Mesenchymal stem cell (in vitro differentiated cells and primary cell): ENCODE measurements around the gene CCR3.

Experiments used
- DNase-seq: peaks from one replicate; pipeline ENCODE4 v3.0.0-alpha.2; 2013
- H2AFZ ChIP-seq: one replicate; pipeline ENCODE4 v1.6.1; 2013; ENCODE audit warnings: low read depth, mild to moderate bottlenecking, control low read depth, inconsistent platforms, low read length, moderate library complexity
- H2AK5ac ChIP-seq: 2 replicates; pipeline ENCODE4 v1.6.1; 2013; ENCODE audit warnings: low read length, moderate library complexity, mild to moderate bottlenecking, inconsistent platforms; ENCODE audit not compliant: severe bottlenecking
- H2BK120ac ChIP-seq: one replicate; pipeline ENCODE4 v1.6.1; 2013; ENCODE audit warnings: low read depth, mild to moderate bottlenecking, inconsistent platforms, low read length, moderate library complexity
- H2BK12ac ChIP-seq, 2 experiments: one replicate each; pipeline ENCODE4 v1.6.1; 2013; ENCODE audit warnings: inconsistent platforms in 2 of 2, low read length in 2 of 2, mild to moderate bottlenecking in 2 of 2, moderate library complexity in 2 of 2, control low read depth in 1 of 2
- H2BK15ac ChIP-seq: one replicate; pipeline ENCODE4 v1.6.1; 2013; ENCODE audit warnings: mild to moderate bottlenecking, low read depth, inconsistent platforms; ENCODE audit not compliant: poor library complexity, severe bottlenecking
- H2BK5ac ChIP-seq: 2 replicates; pipeline ENCODE4 v1.6.1; 2013; ENCODE audit warnings: low read depth, mild to moderate bottlenecking, low read length, control low read depth, inconsistent platforms; ENCODE audit not compliant: poor library complexity, severe bottlenecking
- H3K14ac ChIP-seq, 2 experiments: one replicate each; pipeline ENCODE4 v1.6.1; 2013; ENCODE audit warnings: inconsistent platforms in 2 of 2, low read length in 2 of 2, control low read depth in 1 of 2, mild to moderate bottlenecking in 1 of 2, moderate library complexity in 1 of 2
- H3K18ac ChIP-seq, 2 experiments: one replicate each; pipeline ENCODE4 v1.6.1; 2013; ENCODE audit warnings: inconsistent platforms in 2 of 2, low read length in 2 of 2, control low read depth in 1 of 2, low read depth in 1 of 2, mild to moderate bottlenecking in 1 of 2
- H3K23ac ChIP-seq, 2 experiments: one replicate each; pipeline ENCODE4 v1.6.1; 2013; ENCODE audit warnings: inconsistent platforms in 2 of 2, low read length in 2 of 2, mild to moderate bottlenecking in 2 of 2, moderate library complexity in 2 of 2, control low read depth in 1 of 2
- H3K27ac ChIP-seq: 2 replicates; pipeline ENCODE4 v1.5.1; 2013; ENCODE audit warnings: mild to moderate bottlenecking, moderate library complexity, low read length, control low read depth, inconsistent platforms; ENCODE audit not compliant: poor library complexity, severe bottlenecking
- H3K27me3 ChIP-seq, 2 experiments: 2 replicates each; pipeline versions ENCODE4 v1.6.1 to v1.7.0; 2013; ENCODE audit warnings: low read length in 2 of 2, mild to moderate bottlenecking in 2 of 2, moderate library complexity in 2 of 2, control low read depth in 1 of 2, inconsistent platforms in 1 of 2; ENCODE audit not compliant: control insufficient read depth in 1 of 2, insufficient read depth in 1 of 2
- H3K36me3 ChIP-seq, 2 experiments: 2 replicates each; pipeline versions ENCODE4 v1.6.1 to v1.7.0; 2013; ENCODE audit warnings: low read length in 2 of 2, control low read depth in 1 of 2, inconsistent platforms in 1 of 2, low read depth in 1 of 2, mild to moderate bottlenecking in 1 of 2; ENCODE audit not compliant: insufficient read depth in 2 of 2, control insufficient read depth in 1 of 2
- H3K4ac ChIP-seq, 2 experiments: one replicate each; pipeline ENCODE4 v1.6.1; 2013; ENCODE audit warnings: inconsistent platforms in 2 of 2, low read length in 2 of 2, mild to moderate bottlenecking in 2 of 2, moderate library complexity in 2 of 2, control low read depth in 1 of 2, low read depth in 1 of 2
- H3K4me1 ChIP-seq: 2 replicates; pipeline ENCODE4 v1.6.1; 2013; ENCODE audit warnings: low read depth, low read length, control low read depth; ENCODE audit not compliant: control insufficient read depth, insufficient read depth
- H3K4me2 ChIP-seq: 2 replicates; pipeline ENCODE4 v1.6.1; 2013; ENCODE audit warnings: low read length, mild to moderate bottlenecking, inconsistent platforms; ENCODE audit not compliant: poor library complexity, severe bottlenecking
- H3K4me3 ChIP-seq, 2 experiments: 2 replicates each; pipeline versions ENCODE4 v1.5.1 to v1.7.0; 2013; ENCODE audit warnings: low read length in 2 of 2, mild to moderate bottlenecking in 2 of 2, control low read depth in 1 of 2, low read depth in 1 of 2; ENCODE audit not compliant: insufficient read depth in 1 of 2
- H3K79me1 ChIP-seq: replicated peaks from 2 replicates; pipeline ENCODE4 v1.6.1; 2013; ENCODE audit warnings: mild to moderate bottlenecking, control low read depth, low read length, inconsistent platforms; ENCODE audit not compliant: poor library complexity, severe bottlenecking
- H3K9ac ChIP-seq: 2 replicates; pipeline ENCODE4 v1.7.0; 2013; ENCODE audit warnings: mild to moderate bottlenecking, low read length, moderate library complexity
- H3K9me3 ChIP-seq: 2 replicates; pipeline ENCODE4 v1.7.0; 2013; ENCODE audit warnings: mild to moderate bottlenecking, low read length; ENCODE audit not compliant: control insufficient read depth
- H4K8ac ChIP-seq: one replicate; pipeline ENCODE4 v1.6.1; 2013; ENCODE audit warnings: inconsistent platforms, mild to moderate bottlenecking, low read length, moderate library complexity
- H4K91ac ChIP-seq: one replicate; pipeline ENCODE4 v1.6.1; 2013; ENCODE audit warnings: mild to moderate bottlenecking, low read length, inconsistent platforms
- WGBS: methylation state at CpG from one replicate; pipeline ENCODE4 v1.1.7; 2013; ENCODE audit warnings: mixed read lengths; 5-methylcytosine and 5-hydroxymethylcytosine counted together

Gene CCR3

GRCh38 chr3:46208167-46208704 lies 34.0 kb upstream of the CCR3 start, which contains the start of gene CCR1:
CCR1 (minus strand) TSS chr3:46208313; CDS start chr3:46204313, 4,000 bp downstream.
- Histone ChIP-seq H3K27ac (no peak within 1 kb of the TSS), H3K9me3 (no peaks in the 10 kb centered on the region), H3K4ac (no peak within 1 kb of the TSS), H2AFZ (no peak within 1 kb of the TSS), H2BK15ac (no peak within 1 kb of the TSS), H3K27me3 (peaks cover 0 to 23% of the 10 kb centered on the region in 2 experiments), H3K4me3 (peak within 1 kb of the TSS in 1 of 2 experiments; percentile 59), H2BK5ac (no peak within 1 kb of the TSS), H3K4me2 (no peak within 1 kb of the TSS), H2BK12ac (no peak within 1 kb of the TSS), H3K23ac (no peak within 1 kb of the TSS), H3K79me1 (no peaks in the 10 kb centered on the region), H3K36me3 (peaks cover 0 to 9% of the 10 kb centered on the region in 2 experiments), H2AK5ac (no peak within 1 kb of the TSS), H3K4me1 (no peaks in the 10 kb centered on the region), H3K9ac (peak within 1 kb of the TSS; percentile 62), H4K91ac (no peak within 1 kb of the TSS), H4K8ac (no peak within 1 kb of the TSS), H2BK120ac (no peak within 1 kb of the TSS), H3K14ac (no peak within 1 kb of the TSS), H3K18ac (no peak within 1 kb of the TSS)
- peak; percentile 52 for DNase-seq
- WGBS: 32% methylated on average over 3 of the region's 3 CpGs

DNA sequence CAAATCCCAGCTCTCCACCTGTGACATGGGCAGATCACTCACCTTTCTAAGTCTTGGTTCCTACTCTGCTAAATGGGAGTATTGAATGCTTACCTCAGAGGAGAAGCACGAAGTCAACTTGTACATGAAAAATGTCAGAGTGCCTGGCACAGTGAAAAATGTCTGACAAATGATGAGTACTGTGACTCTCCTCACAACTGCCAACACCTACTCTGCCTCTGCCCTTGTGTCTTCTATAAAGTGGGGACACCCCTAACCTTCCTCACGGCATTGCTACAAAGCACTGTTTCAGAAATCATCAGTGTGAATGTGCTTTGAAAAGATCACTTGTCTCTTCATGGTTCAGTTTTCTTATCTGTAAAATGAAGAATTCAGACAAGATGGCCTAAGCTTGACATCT lies 33.2 kb upstream of the CCR3 start:
- H3K4me1 ChIP-seq: no peaks in the 10 kb centered on the region

GRCh38 chr3:46209746-46210470 lies 32.4 kb upstream of the CCR3 start:
- Histone ChIP-seq H3K36me3 (no peaks in the 10 kb centered on the region), H2AFZ (no peak overlapping the region)
- WGBS: 84% methylated on average over 3 of the region's 3 CpGs

More for the DNA sequence above, 33.2 kb upstream of the CCR3 start:
- H2AFZ ChIP-seq: no peak overlapping the region
- no peak overlapping the region for H2BK120ac ChIP-seq
- H3K4me2 ChIP-seq: no peak overlapping the region
- H2BK15ac ChIP-seq: no peak overlapping the region
- H3K79me1 ChIP-seq: no peaks in the 10 kb centered on the region
- peaks cover 0 to under 1% of the 10 kb centered on the region in 2 experiments for H3K36me3 ChIP-seq
- H3K4ac ChIP-seq: no peak overlapping the region
- H3K27ac ChIP-seq: no peak overlapping the region
- H2BK12ac ChIP-seq: no peak overlapping the region
- H3K18ac ChIP-seq: no peak overlapping the region
- no peak for DNase-seq
- H4K91ac ChIP-seq: no peak overlapping the region
- 58% methylated on average over 1 of the region's 2 CpGs for WGBS
- no peak overlapping the region for H3K23ac ChIP-seq
- H2BK5ac ChIP-seq: no peak overlapping the region
- H3K14ac ChIP-seq: no peak overlapping the region
- H3K9ac ChIP-seq: peak overlapping the region; percentile 16
- H3K27me3 ChIP-seq: peaks cover 0 to 29% of the 10 kb centered on the region in 2 experiments
- H4K8ac ChIP-seq: no peak overlapping the region
- no peaks in the 10 kb centered on the region for H3K9me3 ChIP-seq
- no peak overlapping the region for H2AK5ac ChIP-seq
- no peak overlapping the region for H3K4me3 ChIP-seq

GRCh38 chr3:46212101-46212500 lies 30.2 kb upstream of the CCR3 start:
- Histone ChIP-seq H3K79me1 (no peaks in the 10 kb centered on the region), H2BK12ac (no peak overlapping the region)

More at GRCh38 chr3:46209746-46210470, 32.4 kb upstream of the CCR3 start:
- Histone ChIP-seq H4K8ac (no peak overlapping the region), H3K23ac (no peak overlapping the region), H2BK12ac (no peak overlapping the region), H3K9ac (no peak overlapping the region), H3K4me2 (no peak overlapping the region), H3K4ac (no peak overlapping the region), H3K18ac (no peak overlapping the region), H3K79me1 (no peaks in the 10 kb centered on the region), H3K27me3 (peaks cover 4 to 38% of the 10 kb centered on the region in 2 experiments), H3K14ac (no peak overlapping the region), H2AK5ac (no peak overlapping the region), H3K27ac (no peak overlapping the region), H2BK120ac (no peak overlapping the region), H2BK5ac (no peak overlapping the region), H3K4me3 (no peak overlapping the region), H2BK15ac (no peak overlapping the region), H4K91ac (no peak overlapping the region), H3K4me1 (no peaks in the 10 kb centered on the region), H3K9me3 (no peaks in the 10 kb centered on the region)
- no peak for DNase-seq

More at GRCh38 chr3:46212101-46212500, 30.2 kb upstream of the CCR3 start:
- no peak overlapping the region for H2AFZ ChIP-seq
- 75% methylated on average over 6 of the region's 6 CpGs for WGBS
- H2AK5ac ChIP-seq: no peak overlapping the region
- no peak overlapping the region for H4K8ac ChIP-seq
- no peak overlapping the region for H3K23ac ChIP-seq
- no peak overlapping the region for H3K4me2 ChIP-seq
- no peak overlapping the region for H3K9ac ChIP-seq
- no peak overlapping the region for H3K4ac ChIP-seq
- H3K4me3 ChIP-seq: no peak overlapping the region
- H2BK5ac ChIP-seq: no peak overlapping the region
- H3K27me3 ChIP-seq: peaks cover 4 to 45% of the 10 kb centered on the region in 2 experiments
- no peak overlapping the region for H2BK120ac ChIP-seq
- no peak overlapping the region for H2BK15ac ChIP-seq
- no peaks in the 10 kb centered on the region for H3K36me3 ChIP-seq
- no peak overlapping the region for H3K14ac ChIP-seq
- H3K18ac ChIP-seq: no peak overlapping the region
- H3K9me3 ChIP-seq: no peaks in the 10 kb centered on the region
- no peak overlapping the region for H3K27ac ChIP-seq
- no peaks in the 10 kb centered on the region for H3K4me1 ChIP-seq
- no peak for DNase-seq
- H4K91ac ChIP-seq: no peak overlapping the region
